ENCODE measurements around the gene EML1.

DNA sequence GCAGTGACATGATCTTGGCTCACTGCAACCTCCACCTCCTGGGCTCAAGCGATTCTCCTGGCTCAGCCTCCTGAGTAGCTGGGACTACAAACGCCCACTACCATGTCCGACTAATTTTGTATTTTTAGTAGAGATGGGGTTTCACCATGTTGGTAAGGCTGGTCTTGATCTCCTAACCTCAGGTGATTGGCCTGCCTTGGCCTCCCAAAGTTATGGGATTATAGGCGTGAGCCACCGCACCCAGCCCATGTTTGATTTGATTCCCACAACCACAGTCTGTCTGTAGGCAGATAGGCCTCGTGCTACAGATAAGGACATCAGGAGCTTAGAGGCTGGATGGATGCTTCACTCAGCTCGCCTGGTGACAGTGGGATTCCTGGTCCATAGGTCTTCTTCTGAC, 23.0 kb downstream of the EML1 start:
- TF ChIP-seq, protein P1, sequence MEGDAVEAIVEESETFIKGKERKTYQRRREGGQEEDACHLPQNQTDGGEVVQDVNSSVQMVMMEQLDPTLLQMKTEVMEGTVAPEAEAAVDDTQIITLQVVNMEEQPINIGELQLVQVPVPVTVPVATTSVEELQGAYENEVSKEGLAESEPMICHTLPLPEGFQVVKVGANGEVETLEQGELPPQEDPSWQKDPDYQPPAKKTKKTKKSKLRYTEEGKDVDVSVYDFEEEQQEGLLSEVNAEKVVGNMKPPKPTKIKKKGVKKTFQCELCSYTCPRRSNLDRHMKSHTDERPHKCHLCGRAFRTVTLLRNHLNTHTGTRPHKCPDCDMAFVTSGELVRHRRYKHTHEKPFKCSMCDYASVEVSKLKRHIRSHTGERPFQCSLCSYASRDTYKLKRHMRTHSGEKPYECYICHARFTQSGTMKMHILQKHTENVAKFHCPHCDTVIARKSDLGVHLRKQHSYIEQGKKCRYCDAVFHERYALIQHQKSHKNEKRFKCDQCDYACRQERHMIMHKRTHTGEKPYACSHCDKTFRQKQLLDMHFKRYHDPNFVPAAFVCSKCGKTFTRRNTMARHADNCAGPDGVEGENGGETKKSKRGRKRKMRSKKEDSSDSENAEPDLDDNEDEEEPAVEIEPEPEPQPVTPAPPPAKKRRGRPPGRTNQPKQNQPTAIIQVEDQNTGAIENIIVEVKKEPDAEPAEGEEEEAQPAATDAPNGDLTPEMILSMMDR (IDR thresholded peaks at IDR 0.05 in 4 of 5, conservative IDR thresholded peaks at IDR 0.05 in 1 of 5): no peak
- TF ChIP-seq POLR2A (IDR thresholded peaks at IDR 0.05): no peak

All from gastrocnemius medialis (tissue), 4 donors.